Astrocyte of the spinal cord (primary cell): ENCODE measurements around the gene BCAS4.

Experiments used
- DNase-seq: peaks from one replicate; pipeline ENCODE4 v3.0.0; 2011; ENCODE audit warnings: low read depth, low spot score
- H3K4me3 ChIP-seq: 2 replicates; pipeline ENCODE4 v1.5.1; 2011; ENCODE audit warnings: low read depth, mild to moderate bottlenecking, low read length, moderate library complexity
- CTCF ChIP-seq: IDR thresholded peaks from 2 replicates; pipeline ENCODE4 v1.5.1; 2012; ENCODE audit warnings: low read depth, mild to moderate bottlenecking, low read length, inconsistent platforms
- in situ Hi-C: cut with HindIII; loops from 2 replicates; pipeline ENCODE4 v1.10.0; 2017; ENCODE audit warnings: low sequenced_read_pairs

The BCAS4 gene

GRCh38 chr20:50892394-50892793 is 97.5 kb downstream of the BCAS4 start:
- in situ Hi-C loops: no loop called here
- no peak overlapping the region for H3K4me3 ChIP-seq
- no peak for DNase-seq
- TF ChIP-seq CTCF: no peak

DNA sequence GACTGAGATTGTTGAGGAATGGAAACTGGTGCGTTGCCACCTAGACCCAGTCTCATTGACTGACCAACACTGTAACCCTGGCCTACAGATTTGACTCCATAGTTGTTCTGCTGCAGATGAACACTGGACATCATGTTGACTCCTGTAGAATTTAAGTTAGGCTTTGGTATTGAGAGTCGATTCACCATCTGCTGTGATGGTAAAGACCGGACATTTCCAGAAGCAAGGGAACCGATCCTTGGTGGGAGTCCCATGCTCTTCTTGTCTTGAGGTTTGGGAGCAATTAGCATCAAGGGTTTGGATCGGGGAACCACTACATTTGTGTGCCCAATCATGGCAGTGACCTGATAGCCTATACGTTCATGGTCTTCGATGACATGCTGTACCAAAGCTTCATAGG is 98.8 kb downstream of the BCAS4 start:
- TF ChIP-seq CTCF: no peak

GRCh38 chr20:50895111-50895830 is 100.4 kb downstream of the BCAS4 start:
- no peak for TF ChIP-seq CTCF
- DNase-seq: no peak
- no peak overlapping the region for H3K4me3 ChIP-seq
- in situ Hi-C loops: no loop called here

More for the DNA sequence above, 98.8 kb downstream of the BCAS4 start:
- DNase-seq: no peak
- in situ Hi-C loops: no loop called here
- no peak overlapping the region for H3K4me3 ChIP-seq

- in situ Hi-C loops: no loop called here
- no peak for TF ChIP-seq CTCF
- no peak overlapping the region for H3K4me3 ChIP-seq
- DNase-seq: no peak
Measured at GRCh38 chr20:50898475-50898874, 103.6 kb downstream of the BCAS4 start.

DNA sequence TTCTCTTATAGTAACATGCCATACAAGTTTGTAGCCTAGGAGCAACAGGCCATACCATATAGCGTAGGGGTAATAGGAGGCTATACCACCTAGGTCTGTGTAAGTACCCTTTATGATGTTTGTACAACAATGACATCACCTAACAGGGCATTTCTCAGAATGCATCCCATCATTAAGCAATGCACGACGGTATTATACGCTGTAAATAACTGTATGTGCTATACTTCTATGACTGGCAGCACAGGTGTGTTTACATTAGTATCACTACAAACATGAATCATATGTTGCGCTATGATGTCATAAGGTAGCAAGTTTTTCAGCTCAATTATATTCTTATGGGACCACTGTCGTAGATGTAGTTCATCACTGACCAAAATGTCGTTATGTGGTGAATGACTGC is 105.4 kb downstream of the BCAS4 start:
- H3K4me3 ChIP-seq: no peak overlapping the region
- DNase-seq: no peak
- in situ Hi-C loops: no loop called here
- TF ChIP-seq CTCF: no peak

GRCh38 chr20:50901301-50901700 is 106.4 kb downstream of the BCAS4 start:
- DNase-seq: no peak
- H3K4me3 ChIP-seq: no peak overlapping the region
- in situ Hi-C loops: no loop called here
- TF ChIP-seq CTCF: no peak
